ENCODE results near the gene FUT7. TPM values are rescaled to one million over a fixed set of nuclear protein-coding genes. Genes with fewer than 3 reads are reported as not detected.

FUT7 gene
- total RNA-seq, 1 experiment from 2014 or later: 0.12 TPM

- H3K27me3 Mint-ChIP-seq (ENCODE audit: insufficient read depth, unreplicated experiment): no peaks in the 10 kb centered on the region
- H3K9me3 Mint-ChIP-seq (ENCODE audit: unreplicated experiment): no peaks in the 10 kb centered on the region
- DNase-seq (ENCODE audit: unreplicated experiment): no peak
- intact Hi-C loops (cut with micrococcal nuclease): loop anchor here (10.0 kb wide), 1 partner anchor 180 kb away; the partner anchor contains the start of genes CYSRT1, RNF208 and RNF224
- BruUV-seq (replicated peaks): TSS peak; percentile 37
- no peak for TF ChIP-seq CTCF (IDR thresholded peaks at IDR 0.05; ENCODE audit: unreplicated experiment)
- H3K4me3 Mint-ChIP-seq (ENCODE audit: unreplicated experiment): peak overlapping the region; percentile 74
- H3K36me3 Mint-ChIP-seq (ENCODE audit: insufficient read depth, unreplicated experiment): peaks cover 6% of the 10 kb centered on the region
- CTCF ChIA-PET: interaction anchor here (0.6 to 2.4 kb wide), 12 partner anchors 9 to 193 kb away, joined by 3 to 12 read pairs (median 4); partner anchors contain the start of genes ABCA2 and FUT7
- POLR2A ChIA-PET: interaction anchor here (0.6 to 1.1 kb wide), 5 partner anchors 9 to 196 kb away, joined by 3 to 4 read pairs (median 3); no protein-coding TSS in a partner anchor
- H3K27ac Mint-ChIP-seq (ENCODE audit: low read depth, unreplicated experiment): no peak overlapping the region
- H3K4me1 Mint-ChIP-seq (ENCODE audit: insufficient read depth, unreplicated experiment): no peaks in the 10 kb centered on the region
Measured at GRCh38 chr9:137044502-137045177, 12.8 kb upstream of the FUT7 start.

GRCh38 chr9:137044037-137044436 is 12.1 kb upstream of the FUT7 start:
- Mint-ChIP-seq H3K27ac (ENCODE audit: low read depth, unreplicated experiment) (no peak overlapping the region), H3K4me3 (ENCODE audit: unreplicated experiment) (no peak overlapping the region), H3K27me3 (ENCODE audit: insufficient read depth, unreplicated experiment) (no peaks in the 10 kb centered on the region), H3K4me1 (ENCODE audit: insufficient read depth, unreplicated experiment) (no peaks in the 10 kb centered on the region), H3K36me3 (ENCODE audit: insufficient read depth, unreplicated experiment) (peaks cover 10% of the 10 kb centered on the region), H3K9me3 (ENCODE audit: unreplicated experiment) (no peaks in the 10 kb centered on the region)
- BruUV-seq (replicated peaks): no TSS peak
- ChIA-PET CTCF (interaction anchor here (0.6 to 2.4 kb wide), 8 partner anchors 8 to 193 kb away, joined by 3 to 12 read pairs (median 5); partner anchors contain the start of genes ABCA2 and FUT7), POLR2A (interaction anchor here (0.8 to 1.5 kb wide), 3 partner anchors 15 to 80 kb away, joined by 3 to 4 read pairs (median 3); no protein-coding TSS in a partner anchor)
- no peak for TF ChIP-seq CTCF (IDR thresholded peaks at IDR 0.05; ENCODE audit: unreplicated experiment)
- no peak for DNase-seq (ENCODE audit: unreplicated experiment)
- intact Hi-C loops (cut with micrococcal nuclease): loop anchor here (10.0 kb wide), 1 partner anchor 181 kb away; the partner anchor contains the start of genes CYSRT1, RNF208 and RNF224

- Mint-ChIP-seq H3K36me3 (ENCODE audit: insufficient read depth, unreplicated experiment) (peaks cover 12% of the 10 kb centered on the region), H3K27me3 (ENCODE audit: insufficient read depth, unreplicated experiment) (no peaks in the 10 kb centered on the region), H3K4me3 (ENCODE audit: unreplicated experiment) (no peak overlapping the region), H3K27ac (ENCODE audit: low read depth, unreplicated experiment) (no peak overlapping the region), H3K4me1 (ENCODE audit: insufficient read depth, unreplicated experiment) (no peaks in the 10 kb centered on the region), H3K9me3 (ENCODE audit: unreplicated experiment) (no peaks in the 10 kb centered on the region)
- no TSS peak for BruUV-seq (replicated peaks)
- ChIA-PET CTCF (interaction anchor here (0.6 to 2.4 kb wide), 4 partner anchors 25 to 511 kb away, joined by 3 to 11 read pairs (median 4); no protein-coding TSS in a partner anchor), POLR2A (interaction anchor here (1.5 kb wide), 1 partner anchor 14 kb away, joined by 3 read pairs; no protein-coding TSS in a partner anchor)
- intact Hi-C loops (cut with micrococcal nuclease): loop anchor here (10.0 kb wide), 1 partner anchor 182 kb away; the partner anchor contains the start of genes CYSRT1, RNF208 and RNF224
- no peak for TF ChIP-seq CTCF (IDR thresholded peaks at IDR 0.05; ENCODE audit: unreplicated experiment)
- DNase-seq (ENCODE audit: unreplicated experiment): no peak
Measured at GRCh38 chr9:137042751-137043727, 11.2 kb upstream of the FUT7 start.
